ENCODE results near the gene MMD. TPM values are rescaled to one million over a fixed set of nuclear protein-coding genes. Genes with fewer than 3 reads are reported as not detected.

Gene MMD
- total and polyA plus RNA-seq, 2 of the 13 experiments (the other 11 are each of a cell fraction or from before 2014, with no cell fraction given), result 121 to 225 TPM

DNA sequence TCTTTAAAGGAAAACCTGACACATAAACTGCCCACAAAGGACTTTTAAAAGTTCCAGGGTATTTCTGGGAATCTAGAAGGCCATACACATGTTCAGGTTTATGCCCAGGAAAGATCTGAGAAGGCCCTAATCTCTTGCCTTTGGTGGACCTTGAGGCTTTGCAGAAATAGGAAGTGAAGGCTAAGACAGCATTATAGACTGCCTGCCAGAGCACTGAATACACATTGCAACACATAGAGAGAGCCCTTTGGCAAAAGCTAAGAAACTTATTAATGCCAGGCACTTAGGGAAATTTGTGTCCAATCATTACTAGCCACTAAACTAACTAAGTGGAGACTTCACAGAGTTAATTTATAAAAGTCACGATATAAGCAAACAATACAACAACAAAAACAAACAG, 70.4 kb downstream of the MMD start:
- Histone ChIP-seq H3K4me2 (ENCODE audit: low read depth, low read length) (peak overlapping the region; percentile 23), H3K9me3 (ENCODE audit: low read length) (peaks cover 7% of the 10 kb centered on the region), H3K79me2 (ENCODE audit: insufficient read depth, low read length) (no peaks in the 10 kb centered on the region), H3K36me3 (replicated peaks in 1 of 2; ENCODE audit: control insufficient read depth in 1 of 2, insufficient read depth in 2 of 2, low read length in 2 of 2) (no peaks in the 10 kb centered on the region), H3K27ac (ENCODE audit: extremely low read length, insufficient read depth, low read length) (no peak overlapping the region), H3K9ac (ENCODE audit: insufficient read depth, low read depth, low read length) (no peak overlapping the region), H4K20me1 (ENCODE audit: insufficient read depth, low read length) (no peaks in the 10 kb centered on the region), H3K27me3 (ENCODE audit: control insufficient read depth in 1 of 2, insufficient read depth in 2 of 2, low read length in 2 of 2) (no peaks in the 10 kb centered on the region), H2AFZ (ENCODE audit: low read length) (peak overlapping the region; percentile 24), H3K4me3 (replicated peaks in 1 of 3; ENCODE audit: insufficient read depth in 1 of 3, low read depth in 2 of 3, low read length in 3 of 3) (no peak overlapping the region), H3K4me1 (ENCODE audit: insufficient read depth, low read length) (peaks cover 43% of the 10 kb centered on the region)
- in situ Hi-C loops (cut with HindIII; ENCODE audit: extremely low pct_ligation_motif_present, low pct_unique_long_range_greater_than_20kb), result loop anchor here (10.0 kb wide), 1 partner anchor 296 kb away; no protein-coding TSS in a partner anchor
- ChIA-PET POLR2A (no interaction called here), CTCF (ENCODE audit: low intra/inter-chr PET ratio, low total read pairs) (no interaction called here)
- BruUV-seq (replicated peaks), result no TSS peak
- peak; percentile 4 for FAIRE-seq
- intact Hi-C loops (cut with micrococcal nuclease; ENCODE audit: unreplicated experiment), result loop anchor here (10.0 kb wide), 1 partner anchor 446 kb away; the partner anchor contains the start of gene TOM1L1
- peak; percentile 44; the same call in 2 of the 3 replicates for ATAC-seq
- TF ChIP-seq HMG20A (CRISPR knock-in tag; IDR thresholded peaks at IDR 0.05; ENCODE audit: borderline replicate concordance), result 0 out of 2 replicates have a peak, but pooled peaks have one; percentile 17
- peak; percentile 78 for TF ChIP-seq ZNF3 (CRISPR knock-in tag; IDR thresholded peaks at IDR 0.05)
- TF ChIP-seq ZNF337 (CRISPR knock-in tag; IDR thresholded peaks at IDR 0.05; ENCODE audit: borderline replicate concordance, low read depth), result 0 out of 2 replicates have a peak, but pooled peaks have one; percentile 12
- TF ChIP-seq ATF1 (CRISPR knock-in tag; IDR thresholded peaks at IDR 0.05), result no peak
- no peak for DNase-seq (ENCODE audit: low spot score)
- WGBS (ENCODE audit: low lambda C conversion rate), result 74% methylated on average over 1 of the region's 1 CpG

DNA sequence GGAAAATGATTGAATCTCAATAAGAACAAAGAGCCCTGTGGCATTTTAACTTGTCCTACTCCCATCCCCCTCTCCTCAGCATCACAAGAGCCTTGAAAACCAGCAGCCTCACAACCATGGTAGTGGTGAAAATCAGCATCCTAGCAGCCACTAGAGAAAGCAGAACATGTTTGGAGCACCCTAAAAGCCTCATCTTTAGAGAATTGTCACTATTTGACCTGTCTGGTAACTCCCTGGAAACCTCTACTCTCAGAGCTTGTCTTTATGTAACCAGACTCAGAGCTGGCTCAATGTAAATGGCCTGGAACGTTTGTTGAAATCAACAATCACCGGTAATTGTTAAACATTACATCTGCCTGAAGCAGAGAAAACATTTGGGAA, 70.8 kb downstream of the MMD start:
- CTCF ChIA-PET (ENCODE audit: low intra/inter-chr PET ratio, low total read pairs), result no interaction called here
- peak; percentile 22; the same call in 1 of the 2 replicates for TF ChIP-seq ZSCAN25 (CRISPR knock-in tag; IDR thresholded peaks at IDR 0.05)
- TF ChIP-seq TBX2 (CRISPR knock-in tag; IDR thresholded peaks at IDR 0.05; ENCODE audit: borderline replicate concordance), result no peak
- TF ChIP-seq, protein P1, sequence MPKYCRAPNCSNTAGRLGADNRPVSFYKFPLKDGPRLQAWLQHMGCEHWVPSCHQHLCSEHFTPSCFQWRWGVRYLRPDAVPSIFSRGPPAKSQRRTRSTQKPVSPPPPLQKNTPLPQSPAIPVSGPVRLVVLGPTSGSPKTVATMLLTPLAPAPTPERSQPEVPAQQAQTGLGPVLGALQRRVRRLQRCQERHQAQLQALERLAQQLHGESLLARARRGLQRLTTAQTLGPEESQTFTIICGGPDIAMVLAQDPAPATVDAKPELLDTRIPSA (CRISPR knock-in tag; IDR thresholded peaks at IDR 0.05; ENCODE audit: borderline replicate concordance), result no peak
- TF ChIP-seq, protein P2, sequence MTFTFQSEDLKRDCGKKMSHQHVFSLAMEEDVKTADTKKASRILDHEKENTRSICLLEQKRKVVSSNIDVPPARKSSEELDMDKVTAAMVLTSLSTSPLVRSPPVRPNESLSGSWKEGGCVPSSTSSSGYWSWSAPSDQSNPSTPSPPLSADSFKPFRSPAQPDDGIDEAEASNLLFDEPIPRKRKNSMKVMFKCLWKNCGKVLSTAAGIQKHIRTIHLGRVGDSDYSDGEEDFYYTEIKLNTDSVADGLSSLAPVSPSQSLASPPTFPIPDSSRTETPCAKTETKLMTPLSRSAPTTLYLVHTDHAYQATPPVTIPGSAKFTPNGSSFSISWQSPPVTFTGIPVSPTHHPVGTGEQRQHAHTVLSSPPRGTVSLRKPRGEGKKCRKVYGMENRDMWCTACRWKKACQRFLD (CRISPR knock-in tag; IDR thresholded peaks at IDR 0.05; ENCODE audit: borderline replicate concordance), result no peak
- TF ChIP-seq, protein P3, sequence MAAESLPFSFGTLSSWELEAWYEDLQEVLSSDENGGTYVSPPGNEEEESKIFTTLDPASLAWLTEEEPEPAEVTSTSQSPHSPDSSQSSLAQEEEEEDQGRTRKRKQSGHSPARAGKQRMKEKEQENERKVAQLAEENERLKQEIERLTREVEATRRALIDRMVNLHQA (CRISPR knock-in tag; IDR thresholded peaks at IDR 0.05), result no peak
- no peak for TF ChIP-seq ZNF3 (CRISPR knock-in tag; IDR thresholded peaks at IDR 0.05)
- no peak for TF ChIP-seq FOXM1 (CRISPR knock-in tag; IDR thresholded peaks at IDR 0.05)
- no peak for TF ChIP-seq ELF3 (CRISPR knock-in tag; IDR thresholded peaks at IDR 0.05)
- no peak for TF ChIP-seq ZNF777 (CRISPR knock-in tag; IDR thresholded peaks at IDR 0.05)
- peak; percentile 7; the same call in 1 of the 2 replicates for TF ChIP-seq GATAD2A (CRISPR knock-in tag; IDR thresholded peaks at IDR 0.05)
- TF ChIP-seq RFX5 (IDR thresholded peaks at IDR 0.05; ENCODE audit: low read depth, low read length), result no peak
- 0 out of 2 replicates have a peak, but pooled peaks have one; percentile 14 for TF ChIP-seq ZNF337 (CRISPR knock-in tag; IDR thresholded peaks at IDR 0.05; ENCODE audit: borderline replicate concordance, low read depth)
- no peak for TF ChIP-seq E2F5 (CRISPR knock-in tag; conservative IDR thresholded peaks at IDR 0.05)
- no peak for TF ChIP-seq ZNF24 (IDR thresholded peaks at IDR 0.05)
- TF ChIP-seq NPAS2 (CRISPR knock-in tag; IDR thresholded peaks at IDR 0.05; ENCODE audit: borderline replicate concordance), result no peak

More for the DNA sequence above, 70.8 kb downstream of the MMD start:
- intact Hi-C loops (cut with micrococcal nuclease; ENCODE audit: unreplicated experiment) (loop anchor here (10.0 kb wide), 1 partner anchor 446 kb away; the partner anchor contains the start of gene TOM1L1), in situ Hi-C loops (cut with HindIII; ENCODE audit: extremely low pct_ligation_motif_present, low pct_unique_long_range_greater_than_20kb) (loop anchor here (10.0 kb wide), 1 partner anchor 296 kb away; no protein-coding TSS in a partner anchor)
- peak; percentile 65 for ATAC-seq
- DNase-seq (ENCODE audit: low spot score), result no peak
- FAIRE-seq, result peak; percentile 26
- Histone ChIP-seq H3K4me2 (ENCODE audit: low read depth, low read length) (peak overlapping the region; percentile 23), H3K27ac (ENCODE audit: extremely low read length, insufficient read depth, low read length) (no peak overlapping the region), H3K79me2 (ENCODE audit: insufficient read depth, low read length) (no peaks in the 10 kb centered on the region), H3K27me3 (ENCODE audit: control insufficient read depth in 1 of 2, insufficient read depth in 2 of 2, low read length in 2 of 2) (no peaks in the 10 kb centered on the region), H4K20me1 (ENCODE audit: insufficient read depth, low read length) (no peaks in the 10 kb centered on the region), H2AFZ (ENCODE audit: low read length) (peak overlapping the region; percentile 24), H3K9me3 (ENCODE audit: low read length) (peaks cover 7% of the 10 kb centered on the region), H3K4me3 (replicated peaks in 1 of 3; ENCODE audit: insufficient read depth in 1 of 3, low read depth in 2 of 3, low read length in 3 of 3) (no peak overlapping the region), H3K36me3 (replicated peaks in 1 of 2; ENCODE audit: control insufficient read depth in 1 of 2, insufficient read depth in 2 of 2, low read length in 2 of 2) (no peaks in the 10 kb centered on the region), H3K9ac (ENCODE audit: insufficient read depth, low read depth, low read length) (no peak overlapping the region), H3K4me1 (ENCODE audit: insufficient read depth, low read length) (peaks cover 43% of the 10 kb centered on the region)
- WGBS (ENCODE audit: low lambda C conversion rate), result 0% methylated on average over 2 of the region's 2 CpGs
- POLR2A ChIA-PET, result no interaction called here
- BruUV-seq (replicated peaks), result no TSS peak
